KMS-11 (cell line): Measurements from ENCODE around the gene KCTD16.

ENCODE experiments used
- H2AFZ ChIP-seq: fragments of 200-600 bp; sonication (generic); 2 replicates; pipeline ENCODE4 v1.6.1; 2016; ENCODE audit warnings: antibody characterized with exemption, mixed run types, low read depth
- H3K27ac ChIP-seq: fragments of 200-600 bp; sonication (generic); 2 replicates; pipeline ENCODE4 v1.6.1; 2016; ENCODE audit warnings: mild to moderate bottlenecking, mixed run types
- H3K27me3 ChIP-seq: fragments of 200-600 bp; sonication (generic); 2 replicates; pipeline ENCODE4 v1.6.1; 2017; ENCODE audit warnings: mild to moderate bottlenecking, low read depth, mixed run types, moderate library complexity; ENCODE audit not compliant: insufficient read depth
- H3K36me3 ChIP-seq: fragments of 200-600 bp; sonication (generic); 2 replicates; pipeline ENCODE4 v1.6.1; 2017; ENCODE audit warnings: mild to moderate bottlenecking, mixed run types; ENCODE audit not compliant: insufficient read depth
- H3K4me1 ChIP-seq: fragments of 200-600 bp; sonication (generic); 2 replicates; pipeline ENCODE4 v1.6.1; 2016; ENCODE audit warnings: mild to moderate bottlenecking, low read depth, mixed run types; ENCODE audit not compliant: poor library complexity, severe bottlenecking
- H3K4me2 ChIP-seq: fragments of 200-600 bp; sonication (generic); 2 replicates; pipeline ENCODE4 v1.7.0; 2016; ENCODE audit warnings: mild to moderate bottlenecking, mixed run types
- H3K4me3 ChIP-seq: fragments of 200-600 bp; sonication (generic); IDR thresholded peaks from 2 replicates; pipeline ENCODE4 v1.6.1; 2017; ENCODE audit warnings: low read depth, low read length, mixed read lengths; ENCODE audit not compliant: insufficient read depth
- H3K79me2 ChIP-seq: fragments of 200-600 bp; sonication (generic); 2 replicates; pipeline ENCODE4 v1.6.1; 2016; ENCODE audit warnings: low read depth, mixed run types; ENCODE audit not compliant: insufficient read depth
- H3K9ac ChIP-seq: fragments of 200-600 bp; sonication (generic); 2 replicates; pipeline ENCODE4 v1.6.1; 2016; ENCODE audit warnings: mild to moderate bottlenecking, mixed run types
- H4K20me1 ChIP-seq: fragments of 200-600 bp; sonication (generic); 2 replicates; pipeline ENCODE4 v1.6.1; 2016; ENCODE audit warnings: mild to moderate bottlenecking, mixed run types; ENCODE audit not compliant: insufficient read depth
- TF ChIP-seq, protein P1 (sequence below): fragments of 200-600 bp; sonication (generic); conservative IDR thresholded peaks from 2 replicates; pipeline ENCODE4 v1.6.1; 2017; ENCODE audit warnings: low read depth, mild to moderate bottlenecking, antibody characterized with exemption, low read length, moderate library complexity, mixed read lengths

KCTD16 gene

DNA sequence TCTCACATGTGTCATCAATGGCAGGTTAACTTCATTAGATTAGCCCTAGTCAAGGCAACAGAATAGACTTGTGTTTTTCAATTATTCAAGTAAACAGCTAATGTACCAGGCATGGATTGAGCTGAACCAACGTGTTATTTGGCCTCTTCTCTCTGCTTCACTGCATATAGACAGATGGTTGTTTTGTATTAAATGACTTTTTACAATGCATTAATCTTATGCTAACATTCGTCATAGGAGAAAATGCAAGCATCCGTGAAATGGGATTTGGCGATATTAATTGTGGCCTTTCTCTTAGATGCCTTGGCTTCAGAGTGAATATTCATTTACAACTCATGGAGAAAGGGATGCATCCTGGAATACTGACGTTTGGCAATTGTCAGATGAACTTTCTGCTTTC lies 208.0 kb downstream of the KCTD16 start:
- no peaks in the 10 kb centered on the region for H3K36me3 ChIP-seq
- H3K4me3 ChIP-seq, result no peak overlapping the region
- H3K27ac ChIP-seq, result no peak overlapping the region
- TF ChIP-seq, protein P1, sequence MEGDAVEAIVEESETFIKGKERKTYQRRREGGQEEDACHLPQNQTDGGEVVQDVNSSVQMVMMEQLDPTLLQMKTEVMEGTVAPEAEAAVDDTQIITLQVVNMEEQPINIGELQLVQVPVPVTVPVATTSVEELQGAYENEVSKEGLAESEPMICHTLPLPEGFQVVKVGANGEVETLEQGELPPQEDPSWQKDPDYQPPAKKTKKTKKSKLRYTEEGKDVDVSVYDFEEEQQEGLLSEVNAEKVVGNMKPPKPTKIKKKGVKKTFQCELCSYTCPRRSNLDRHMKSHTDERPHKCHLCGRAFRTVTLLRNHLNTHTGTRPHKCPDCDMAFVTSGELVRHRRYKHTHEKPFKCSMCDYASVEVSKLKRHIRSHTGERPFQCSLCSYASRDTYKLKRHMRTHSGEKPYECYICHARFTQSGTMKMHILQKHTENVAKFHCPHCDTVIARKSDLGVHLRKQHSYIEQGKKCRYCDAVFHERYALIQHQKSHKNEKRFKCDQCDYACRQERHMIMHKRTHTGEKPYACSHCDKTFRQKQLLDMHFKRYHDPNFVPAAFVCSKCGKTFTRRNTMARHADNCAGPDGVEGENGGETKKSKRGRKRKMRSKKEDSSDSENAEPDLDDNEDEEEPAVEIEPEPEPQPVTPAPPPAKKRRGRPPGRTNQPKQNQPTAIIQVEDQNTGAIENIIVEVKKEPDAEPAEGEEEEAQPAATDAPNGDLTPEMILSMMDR, result no peak
- no peak overlapping the region for H3K9ac ChIP-seq
- no peaks in the 10 kb centered on the region for H3K79me2 ChIP-seq
- no peaks in the 10 kb centered on the region for H3K27me3 ChIP-seq
- no peak overlapping the region for H3K4me2 ChIP-seq
- H3K4me1 ChIP-seq, result no peaks in the 10 kb centered on the region
- no peak overlapping the region for H2AFZ ChIP-seq
- H4K20me1 ChIP-seq, result no peaks in the 10 kb centered on the region

DNA sequence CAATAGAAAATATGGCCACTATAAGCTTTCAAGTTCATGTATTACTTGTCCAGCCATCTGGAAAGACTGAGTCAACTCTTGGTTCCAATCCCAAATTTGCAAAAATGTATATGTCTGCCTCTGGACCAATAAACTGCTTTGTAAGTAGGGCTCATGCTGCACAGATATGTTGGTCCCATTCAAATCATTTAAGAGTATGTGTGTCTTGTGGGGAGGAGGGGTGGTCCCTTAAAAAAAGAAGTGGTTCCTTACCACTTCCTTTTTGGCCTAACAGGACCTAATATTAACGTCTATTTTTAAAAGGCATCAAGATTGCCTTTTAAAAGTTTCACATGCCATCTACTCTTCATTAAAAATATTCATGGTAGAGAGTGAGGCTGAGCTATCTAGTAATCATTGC lies 214.9 kb downstream of the KCTD16 start:
- H3K9ac ChIP-seq, result no peak overlapping the region
- H3K4me1 ChIP-seq, result no peaks in the 10 kb centered on the region
- no peak overlapping the region for H2AFZ ChIP-seq
- no peaks in the 10 kb centered on the region for H3K36me3 ChIP-seq
- TF ChIP-seq, protein P1, result no peak
- no peak overlapping the region for H3K4me3 ChIP-seq
- no peak overlapping the region for H3K4me2 ChIP-seq
- no peaks in the 10 kb centered on the region for H3K79me2 ChIP-seq
- H3K27ac ChIP-seq, result no peak overlapping the region
- no peaks in the 10 kb centered on the region for H3K27me3 ChIP-seq
- H4K20me1 ChIP-seq, result no peaks in the 10 kb centered on the region

DNA sequence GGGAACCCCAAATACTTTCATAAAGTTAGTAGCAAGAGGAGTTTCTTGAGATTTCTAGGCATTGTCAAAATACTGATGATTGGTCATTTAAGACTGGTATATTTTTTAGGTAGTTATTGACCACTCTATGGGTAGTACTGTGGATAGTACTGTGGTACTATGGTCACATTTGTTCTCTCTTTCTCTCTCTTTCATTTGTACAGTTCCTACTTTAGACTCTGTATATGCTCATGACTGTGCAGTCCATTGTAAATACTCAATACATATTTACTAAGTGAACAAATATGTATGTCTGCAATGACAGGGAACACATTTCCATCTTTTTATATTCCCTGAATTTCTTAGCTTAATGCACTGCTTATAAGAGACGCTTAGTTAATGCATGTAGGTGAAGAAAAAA lies 215.6 kb downstream of the KCTD16 start:
- Histone ChIP-seq H3K27ac (no peak overlapping the region), H3K27me3 (no peaks in the 10 kb centered on the region), H3K9ac (no peak overlapping the region), H3K36me3 (no peaks in the 10 kb centered on the region), H3K79me2 (no peaks in the 10 kb centered on the region), H2AFZ (no peak overlapping the region), H4K20me1 (no peaks in the 10 kb centered on the region), H3K4me2 (no peak overlapping the region), H3K4me1 (no peaks in the 10 kb centered on the region), H3K4me3 (no peak overlapping the region)
- TF ChIP-seq, protein P1, result no peak

DNA sequence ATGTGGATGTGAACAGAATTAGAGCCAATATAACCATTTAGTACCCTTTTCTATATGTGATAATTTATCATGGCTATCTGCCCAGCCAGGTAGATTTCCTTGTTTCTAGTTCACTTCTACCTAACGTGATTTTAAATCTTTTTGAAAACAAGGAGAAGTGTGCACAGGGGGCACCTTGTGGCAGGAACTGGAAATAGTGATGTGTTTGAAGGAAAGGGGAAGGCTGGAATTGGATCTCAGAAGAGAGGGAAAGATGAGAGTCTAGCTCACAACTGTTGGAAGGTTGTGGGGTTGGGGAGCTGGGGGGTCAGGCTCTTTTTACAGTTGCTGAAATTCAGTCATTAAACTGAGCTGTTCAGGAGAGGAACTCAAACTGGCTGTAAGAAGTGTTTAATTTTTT lies 219.5 kb downstream of the KCTD16 start:
- H3K9ac ChIP-seq, result no peak overlapping the region
- no peak overlapping the region for H3K27ac ChIP-seq
- H3K4me2 ChIP-seq, result no peak overlapping the region
- H3K4me1 ChIP-seq, result no peaks in the 10 kb centered on the region
- H3K36me3 ChIP-seq, result no peaks in the 10 kb centered on the region
- H2AFZ ChIP-seq, result no peak overlapping the region
- no peaks in the 10 kb centered on the region for H4K20me1 ChIP-seq
- H3K79me2 ChIP-seq, result no peaks in the 10 kb centered on the region
- TF ChIP-seq, protein P1, result no peak
- H3K4me3 ChIP-seq, result no peak overlapping the region
- no peaks in the 10 kb centered on the region for H3K27me3 ChIP-seq
